Testis (tissue), 2 donors: ENCODE data around the gene AHDC1.

Experiments used
- POLR2A ChIP-seq: fragments of 450-650 bp; IDR thresholded peaks from one replicate; pipeline ENCODE4 v1.6.1; 2017; ENCODE audit warnings: antibody characterized with exemption, mild to moderate bottlenecking, moderate library complexity
- TF ChIP-seq, protein P1 (sequence below), 3 experiments: fragments of 450-650 bp in 2 of 3; fragments of 200-600 bp in 1 of 3; sonication (generic) in 1 of 3; IDR thresholded peaks; one replicate each; pipeline ENCODE4 v1.5.1; 2016 to 2019; ENCODE audit warnings: antibody characterized with exemption in 3 of 3, mild to moderate bottlenecking in 2 of 3, moderate library complexity in 1 of 3

GRCh38 chr1:27539901-27540861 lies 63.8 kb downstream of the AHDC1 start:
- TF ChIP-seq, protein P1, sequence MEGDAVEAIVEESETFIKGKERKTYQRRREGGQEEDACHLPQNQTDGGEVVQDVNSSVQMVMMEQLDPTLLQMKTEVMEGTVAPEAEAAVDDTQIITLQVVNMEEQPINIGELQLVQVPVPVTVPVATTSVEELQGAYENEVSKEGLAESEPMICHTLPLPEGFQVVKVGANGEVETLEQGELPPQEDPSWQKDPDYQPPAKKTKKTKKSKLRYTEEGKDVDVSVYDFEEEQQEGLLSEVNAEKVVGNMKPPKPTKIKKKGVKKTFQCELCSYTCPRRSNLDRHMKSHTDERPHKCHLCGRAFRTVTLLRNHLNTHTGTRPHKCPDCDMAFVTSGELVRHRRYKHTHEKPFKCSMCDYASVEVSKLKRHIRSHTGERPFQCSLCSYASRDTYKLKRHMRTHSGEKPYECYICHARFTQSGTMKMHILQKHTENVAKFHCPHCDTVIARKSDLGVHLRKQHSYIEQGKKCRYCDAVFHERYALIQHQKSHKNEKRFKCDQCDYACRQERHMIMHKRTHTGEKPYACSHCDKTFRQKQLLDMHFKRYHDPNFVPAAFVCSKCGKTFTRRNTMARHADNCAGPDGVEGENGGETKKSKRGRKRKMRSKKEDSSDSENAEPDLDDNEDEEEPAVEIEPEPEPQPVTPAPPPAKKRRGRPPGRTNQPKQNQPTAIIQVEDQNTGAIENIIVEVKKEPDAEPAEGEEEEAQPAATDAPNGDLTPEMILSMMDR (IDR thresholded peaks at IDR 0.05): no peak
- no peak for TF ChIP-seq POLR2A
